ENCODE measurements around the gene HBA1. TPM values are rescaled to one million over a fixed set of nuclear protein-coding genes. Genes with fewer than 3 reads are reported as not detected.

The HBA1 gene
- 1,158 TPM for total RNA-seq

DNA sequence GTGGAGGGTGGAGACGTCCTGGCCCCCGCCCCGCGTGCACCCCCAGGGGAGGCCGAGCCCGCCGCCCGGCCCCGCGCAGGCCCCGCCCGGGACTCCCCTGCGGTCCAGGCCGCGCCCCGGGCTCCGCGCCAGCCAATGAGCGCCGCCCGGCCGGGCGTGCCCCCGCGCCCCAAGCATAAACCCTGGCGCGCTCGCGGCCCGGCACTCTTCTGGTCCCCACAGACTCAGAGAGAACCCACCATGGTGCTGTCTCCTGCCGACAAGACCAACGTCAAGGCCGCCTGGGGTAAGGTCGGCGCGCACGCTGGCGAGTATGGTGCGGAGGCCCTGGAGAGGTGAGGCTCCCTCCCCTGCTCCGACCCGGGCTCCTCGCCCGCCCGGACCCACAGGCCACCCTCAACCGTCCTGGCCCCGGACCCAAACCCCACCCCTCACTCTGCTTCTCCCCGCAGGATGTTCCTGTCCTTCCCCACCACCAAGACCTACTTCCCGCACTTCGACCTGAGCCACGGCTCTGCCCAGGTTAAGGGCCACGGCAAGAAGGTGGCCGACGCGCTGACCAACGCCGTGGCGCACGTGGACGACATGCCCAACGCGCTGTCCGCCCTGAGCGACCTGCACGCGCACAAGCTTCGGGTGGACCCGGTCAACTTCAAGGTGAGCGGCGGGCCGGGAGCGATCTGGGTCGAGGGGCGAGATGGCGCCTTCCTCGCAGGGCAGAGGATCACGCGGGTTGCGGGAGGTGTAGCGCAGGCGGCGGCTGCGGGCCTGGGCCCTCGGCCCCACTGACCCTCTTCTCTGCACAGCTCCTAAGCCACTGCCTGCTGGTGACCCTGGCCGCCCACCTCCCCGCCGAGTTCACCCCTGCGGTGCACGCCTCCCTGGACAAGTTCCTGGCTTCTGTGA is at the start of gene HBA1:
Gene HBA1, plus strand, starts transcription at position 204 of the 906 bp plus-strand sequence. Its CDS starts 37 bp downstream, at position 241.

GRCh38 chr16:152141-153128 is 24.0 kb upstream of the HBA1 start, which contains the start of gene HBZ:
HBZ (plus strand) TSS chr16:152644; CDS start chr16:152910, 266 bp downstream.

DNA sequence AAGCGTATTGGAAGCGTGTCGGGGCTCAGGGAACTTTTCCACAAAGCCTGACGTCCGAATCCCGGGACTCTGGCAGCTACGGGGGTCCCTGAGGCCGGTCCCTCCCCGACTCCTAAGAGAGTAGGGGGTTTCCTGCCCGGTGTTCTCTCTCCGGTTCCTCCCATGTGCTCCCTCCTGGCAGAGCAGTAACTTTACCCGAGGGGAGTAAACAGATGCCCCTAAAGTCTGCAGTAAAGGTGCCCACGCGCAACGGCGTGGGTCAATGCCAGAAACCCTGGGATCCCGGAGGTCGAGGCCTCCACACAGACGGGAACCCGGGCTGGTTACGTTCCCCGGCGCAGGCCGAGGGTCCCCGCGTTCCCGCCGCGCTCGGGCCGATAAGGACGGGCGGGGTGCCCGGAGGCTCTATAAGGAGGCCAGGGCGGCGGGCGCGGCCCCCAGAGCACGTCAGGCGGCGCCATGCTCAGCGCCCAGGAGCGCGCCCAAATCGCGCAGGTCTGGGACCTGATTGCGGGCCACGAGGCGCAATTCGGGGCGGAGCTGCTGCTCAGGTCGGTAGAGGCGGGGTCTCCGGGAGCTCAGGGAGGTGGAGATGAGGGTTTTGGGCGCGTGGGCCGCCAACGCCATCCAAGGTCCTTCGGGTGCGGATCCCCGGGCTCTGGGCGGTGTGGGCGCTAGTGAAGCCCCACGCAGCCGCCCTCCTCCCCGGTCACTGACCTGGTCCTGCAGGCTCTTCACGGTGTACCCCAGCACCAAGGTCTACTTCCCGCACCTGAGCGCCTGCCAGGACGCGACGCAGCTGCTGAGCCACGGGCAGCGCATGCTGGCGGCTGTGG is 10.7 kb upstream of the HBA1 start, which contains the start of gene HBM:
Gene HBM, plus strand, starts transcription at position 440 of the 836 bp plus-strand sequence. Its CDS starts 20 bp downstream, at position 460.

GRCh38 chr16:172374-172941 is 4.0 kb upstream of the HBA1 start, which contains the start of gene HBA2:
HBA2 (plus strand) TSS chr16:172876; CDS start chr16:172913, 37 bp downstream.

GRCh38 chr16:180101-180675 is 3.7 kb downstream of the HBA1 start, which contains the start of gene HBQ1:
HBQ1 (plus strand) TSS chr16:180459; CDS start chr16:180487, 28 bp downstream.

Small RNA genes lying within 50 kb of the gene (small RNA-seq; reads per million reads assigned to genes)
- not detected for gene RF00019

Other genes starting within 250 kb of the HBA1 start
- gene POLR3K, start 123.1 kb upstream of the HBA1 start, total RNA-seq, result 7.4 TPM
- gene SNRNP25, start 122.9 kb upstream of the HBA1 start, total RNA-seq, result 26.1 TPM
- 3.7 TPM for gene RHBDF1, start 104.0 kb upstream of the HBA1 start, total RNA-seq
- 41.8 TPM for gene MPG, start 98.5 kb upstream of the HBA1 start, total RNA-seq
- gene NPRL3, start 38.0 kb upstream of the HBA1 start, total RNA-seq, result 11.3 TPM
- gene HBZ, start 24.0 kb upstream of the HBA1 start, total RNA-seq, result 1.2 TPM
- gene HBM, start 10.7 kb upstream of the HBA1 start, total RNA-seq, result 31.1 TPM
- gene HBA2, start 3.8 kb upstream of the HBA1 start, total RNA-seq, result 2,023 TPM
- 7.8 TPM for gene HBQ1, start 3.8 kb downstream of the HBA1 start, total RNA-seq
- gene LUC7L, start 52.8 kb downstream of the HBA1 start, total RNA-seq, result 82.6 TPM
- 31.1 TPM for gene FAM234A, start 58.1 kb downstream of the HBA1 start, total RNA-seq
- 10.1 TPM for gene RGS11, start 99.3 kb downstream of the HBA1 start, total RNA-seq
- 68.7 TPM for gene ARHGDIG, start 103.9 kb downstream of the HBA1 start, total RNA-seq
- gene PDIA2, start 106.5 kb downstream of the HBA1 start, total RNA-seq, result 12.5 TPM
- gene AXIN1, start 176.0 kb downstream of the HBA1 start, total RNA-seq, result 16.1 TPM
- 62.5 TPM for gene MRPL28, start 193.9 kb downstream of the HBA1 start, total RNA-seq
- gene PGAP6, start 205.3 kb downstream of the HBA1 start, total RNA-seq, result 32.3 TPM
- 16.4 TPM for gene NME4, start 220.5 kb downstream of the HBA1 start, total RNA-seq
- gene DECR2, start 225.2 kb downstream of the HBA1 start, total RNA-seq, result 8.3 TPM
- 33.4 TPM for gene RAB11FIP3, start 249.0 kb downstream of the HBA1 start, total RNA-seq

Measured in diencephalon (tissue), 1 donor.